CD14-positive monocyte (primary cell): ENCODE results near the gene FOXP1. TPM values are rescaled to one million over a fixed set of nuclear protein-coding genes. Genes with fewer than 3 reads are reported as not detected.

ENCODE experiments used
- DNase-seq, 3 donors: peaks; one replicate each; pipeline ENCODE4 v3.0.0-alpha.2; 2011 to 2022
- H2AFZ ChIP-seq: 2 replicates; pipeline ENCODE4 v1.6.0; 2012; ENCODE audit warnings: mild to moderate bottlenecking, low read depth, low read length, inconsistent platforms; ENCODE audit not compliant: insufficient read depth, poor library complexity, severe bottlenecking
- H3K27ac ChIP-seq, 2 donors: 1 replicate in 1 of 2; 2 replicates in 1 of 2; pipeline ENCODE4 v1.5.1; 2012 to 2013; ENCODE audit warnings: low read length in 2 of 2, control low read depth in 1 of 2, inconsistent platforms in 1 of 2, low read depth in 1 of 2, mild to moderate bottlenecking in 1 of 2
- H3K27me3 ChIP-seq, 2 donors: one replicate each; pipeline versions ENCODE4 v1.6.0 to v1.6.1; 2011 to 2013; ENCODE audit warnings: low read length in 2 of 2; ENCODE audit not compliant: control insufficient read depth in 2 of 2, insufficient read depth in 2 of 2
- H3K36me3 ChIP-seq, 2 donors: replicated peaks in 1 of 2; 1 replicate in 1 of 2; 2 replicates in 1 of 2; pipeline versions ENCODE4 v1.5.1 to v1.6.1; 2012 to 2013; ENCODE audit warnings: low read length in 2 of 2, control low read depth in 1 of 2, inconsistent platforms in 1 of 2, mild to moderate bottlenecking in 1 of 2; ENCODE audit not compliant: insufficient read depth in 2 of 2, control insufficient read depth in 1 of 2
- H3K4me1 ChIP-seq, 2 donors: 1 replicate in 1 of 2; 2 replicates in 1 of 2; pipeline versions ENCODE4 v1.5.1 to v1.6.1; 2012 to 2013; ENCODE audit warnings: low read length in 2 of 2, control low read depth in 1 of 2, inconsistent platforms in 1 of 2, mild to moderate bottlenecking in 1 of 2, moderate library complexity in 1 of 2; ENCODE audit not compliant: insufficient read depth in 2 of 2, control insufficient read depth in 1 of 2
- H3K4me2 ChIP-seq: replicated peaks from 2 replicates; pipeline ENCODE3; 2012; ENCODE audit warnings: low read length, moderate library complexity, mild to moderate bottlenecking; ENCODE audit not compliant: poor library complexity, severe bottlenecking; ENCODE audit errors: extremely low read depth
- H3K4me3 ChIP-seq, 3 experiments: fragments of 200-600 bp in 1 of 3; sonication (generic) in 1 of 3; replicated peaks in 1 of 3; 1 replicate in 2 of 3; 2 replicates in 1 of 3; pipeline ENCODE4 v1.5.1; 2011 to 2013; ENCODE audit warnings: low read length in 3 of 3, mild to moderate bottlenecking in 3 of 3, control low read depth in 2 of 3, low read depth in 2 of 3, inconsistent platforms in 1 of 3, moderate library complexity in 1 of 3
- H3K79me2 ChIP-seq: 2 replicates; pipeline ENCODE4 v1.6.0; 2012; ENCODE audit warnings: mild to moderate bottlenecking, control low read depth, inconsistent platforms, low read length, moderate library complexity; ENCODE audit not compliant: insufficient read depth
- H3K9ac ChIP-seq: 2 replicates; pipeline ENCODE4 v1.6.0; 2017; ENCODE audit warnings: low read length, mild to moderate bottlenecking; ENCODE audit not compliant: insufficient read depth, poor library complexity, severe bottlenecking
- H3K9me3 ChIP-seq, 2 donors: replicated peaks in 1 of 2; 1 replicate in 1 of 2; 2 replicates in 1 of 2; pipeline versions ENCODE4 v1.5.1 to v1.6.1; 2012 to 2013; ENCODE audit warnings: low read length in 2 of 2, control low read depth in 1 of 2; ENCODE audit not compliant: control insufficient read depth in 1 of 2, insufficient read depth in 1 of 2
- H4K20me1 ChIP-seq: 2 replicates; pipeline ENCODE4 v1.6.0; 2012; ENCODE audit warnings: mild to moderate bottlenecking, low read length, control low read depth, moderate library complexity; ENCODE audit not compliant: insufficient read depth
- H3K27ac Mint-ChIP-seq, 7 donors: one replicate each; pipeline ENCODE4 v1.8.0; 2020; ENCODE audit warnings: mild to moderate bottlenecking in 7 of 7, mixed read lengths in 7 of 7, moderate library complexity in 6 of 7, inconsistent platforms in 2 of 7
- H3K27me3 Mint-ChIP-seq, 3 donors: one replicate each; pipeline ENCODE4 v1.8.0; 2021 to 2022; ENCODE audit warnings: low read depth in 3 of 3, mild to moderate bottlenecking in 3 of 3, mixed read lengths in 3 of 3, moderate library complexity in 3 of 3, inconsistent platforms in 1 of 3
- H3K36me3 Mint-ChIP-seq, 2 donors: one replicate each; pipeline ENCODE4 v1.8.0; 2020; ENCODE audit warnings: mixed read lengths in 2 of 2, inconsistent platforms in 1 of 2, mild to moderate bottlenecking in 1 of 2
- H3K4me1 Mint-ChIP-seq: one replicate; pipeline ENCODE4 v1.8.0; 2020; ENCODE audit warnings: mild to moderate bottlenecking, mixed read lengths
- H3K4me3 Mint-ChIP-seq, 2 donors: one replicate each; pipeline ENCODE4 v1.8.0; 2020; ENCODE audit warnings: mild to moderate bottlenecking in 2 of 2, mixed read lengths in 2 of 2, moderate library complexity in 1 of 2
- H3K9me3 Mint-ChIP-seq, 7 donors: one replicate each; pipeline ENCODE4 v1.8.0; 2020 to 2022; ENCODE audit warnings: mixed read lengths in 7 of 7, mild to moderate bottlenecking in 6 of 7, moderate library complexity in 6 of 7, inconsistent platforms in 2 of 7
- CTCF ChIP-seq: fragments of 200-600 bp; IDR thresholded peaks from one replicate; pipeline ENCODE4 v1.8.0; 2022; ENCODE audit warnings: antibody characterized with exemption, mild to moderate bottlenecking
- WGBS: methylation state at CpG from one replicate; pipeline ENCODE4 v1.1.5; 2013; ENCODE audit warnings: missing lambda C conversion rate; ENCODE audit not compliant: insufficient coverage; 5-methylcytosine and 5-hydroxymethylcytosine counted together
- intact Hi-C, 2 donors: fragments of 100-400 bp; cut with micrococcal nuclease; formaldehyde crosslinking; loops; one replicate each; pipeline versions ENCODE4 v1.15.0 to v1.15.1; 2023
- polyA plus RNA-seq, 3 donors: library from polyadenylated mRNA; depleted of rRNA in 1 of 3; unstranded in 2 of 3; stranded (reverse) in 1 of 3; fragments of 300-500 nt in 2 of 3; fragments of >200 nt in 1 of 3; fragmentation: Illumina TruSeq in 2 of 3; gene quantifications; 1 replicate in 2 of 3; 2 replicates in 1 of 3; pipeline ENCODE4 v1.2.3, GENCODE V29; 2012 to 2021

FOXP1 gene
- polyA plus RNA-seq, 3 donors, result 25.7 to 42.6 (median 27.8) TPM

- peaks cover 55% of the 10 kb centered on the region for H4K20me1 ChIP-seq
- TF ChIP-seq CTCF, result no peak
- no peak for DNase-seq
- no CpG with 5 or more reads among the region's 3 CpGs for WGBS
- H3K27me3 ChIP-seq, result no peaks in the 10 kb centered on the region
- peaks cover under 1% of the 10 kb centered on the region for H3K79me2 ChIP-seq
- no peak overlapping the region for H3K4me2 ChIP-seq
- H3K27me3 Mint-ChIP-seq, result no peaks in the 10 kb centered on the region
- peak overlapping the region in 1 of 7 donors; percentile 35 for H3K27ac Mint-ChIP-seq
- no peaks in the 10 kb centered on the region for H3K4me1 ChIP-seq
- H3K4me3 Mint-ChIP-seq, result no peak overlapping the region
- H3K9me3 ChIP-seq, result no peaks in the 10 kb centered on the region
- H3K4me1 Mint-ChIP-seq, result peaks cover 9% of the 10 kb centered on the region
- peaks cover 0 to 10% of the 10 kb centered on the region in 2 donors for H3K36me3 ChIP-seq
- no peaks in the 10 kb centered on the region for H3K9me3 Mint-ChIP-seq
- H2AFZ ChIP-seq, result no peak overlapping the region
- H3K27ac ChIP-seq, result no peak overlapping the region
- H3K9ac ChIP-seq, result no peak overlapping the region
- H3K36me3 Mint-ChIP-seq, result peaks cover 12 to 13% of the 10 kb centered on the region in 2 donors
- intact Hi-C loops, result no loop called here
- H3K4me3 ChIP-seq, result no peak overlapping the region
Observed at GRCh38 chr3:71232175-71232679, 351.3 kb downstream of the FOXP1 start.

DNA sequence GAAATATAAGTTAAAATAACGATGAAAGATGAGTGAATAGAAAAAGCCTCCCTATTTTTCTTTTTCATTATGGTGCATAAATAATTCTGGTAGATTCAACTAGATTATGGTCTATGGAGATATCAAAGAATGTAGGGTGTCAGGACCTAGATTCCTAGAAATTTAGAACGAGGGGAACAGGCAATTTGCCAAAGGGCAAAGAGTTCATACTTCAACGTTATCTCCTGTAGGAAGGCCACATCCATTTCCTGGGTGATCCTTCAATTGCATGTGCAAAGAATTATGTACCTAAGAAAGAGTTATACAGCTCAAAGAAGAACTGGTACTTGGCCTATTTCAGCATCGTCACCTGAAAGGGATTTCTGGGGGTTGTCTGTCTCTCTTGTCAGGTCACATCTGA is 351.8 kb downstream of the FOXP1 start:
- intact Hi-C loops, result no loop called here
- TF ChIP-seq CTCF, result no peak
- Histone ChIP-seq H3K36me3 (peaks cover 0 to 15% of the 10 kb centered on the region in 2 donors), H3K4me1 (peaks cover 0 to 4% of the 10 kb centered on the region in 2 donors), H3K27me3 (no peaks in the 10 kb centered on the region), H3K4me2 (no peak overlapping the region), H3K4me3 (no peak overlapping the region), H4K20me1 (peaks cover 58% of the 10 kb centered on the region), H3K79me2 (no peaks in the 10 kb centered on the region), H3K9ac (no peak overlapping the region), H2AFZ (no peak overlapping the region), H3K27ac (no peak overlapping the region), H3K9me3 (no peaks in the 10 kb centered on the region)
- no peak for DNase-seq
- H3K9me3 Mint-ChIP-seq, result no peaks in the 10 kb centered on the region
- H3K4me1 Mint-ChIP-seq, result peaks cover 15% of the 10 kb centered on the region
- no peaks in the 10 kb centered on the region for H3K27me3 Mint-ChIP-seq
- H3K4me3 Mint-ChIP-seq, result no peak overlapping the region
- no peak overlapping the region for H3K27ac Mint-ChIP-seq
- WGBS, result no CpG with 5 or more reads among the region's 4 CpGs
- peaks cover 12 to 13% of the 10 kb centered on the region in 2 donors for H3K36me3 Mint-ChIP-seq
